Stimulated activated CD8-positive, alpha-beta memory T cell treated with anti-CD3 and anti-CD28 coated beads, Interleukin-15, amount 100 ng/mL, for 48 hours (primary cell): ENCODE data around the gene RAD50.
"Not testable (repeated sequence)": the region's sequence is repeated elsewhere in the genome, so short reads cannot be mapped to it uniquely, and the experiment has no call there.

Source experiments
- DNase-seq, 2 donors: peaks; one replicate each; pipeline ENCODE4 v3.0.0-alpha.2; 2020; ENCODE audit warnings: low read depth in 2 of 2

The RAD50 gene

GRCh38 chr5:132556763-132557477 is at the start of gene RAD50:
Gene RAD50, plus strand, starts transcription at chr5:132556977. Its CDS starts 348 bp downstream, at chr5:132557325.
- peak; percentile 92 to 94 for DNase-seq

GRCh38 chr5:132510076-132510475 is 46.7 kb upstream of the RAD50 start:
- DNase-seq, result no peak

GRCh38 chr5:132513618-132514336 is 43.0 kb upstream of the RAD50 start:
- not testable (repeated sequence) for DNase-seq

- DNase-seq, result not testable (repeated sequence)
These were observed 34.7 kb upstream of the RAD50 start for GRCh38 chr5:132522067-132522466.

GRCh38 chr5:132524877-132525276 is 31.9 kb upstream of the RAD50 start:
- DNase-seq, result not testable (repeated sequence)

- no peak for DNase-seq
These were observed 31.5 kb upstream of the RAD50 start for GRCh38 chr5:132525299-132525724.

- DNase-seq, result no peak
These were observed 30.3 kb upstream of the RAD50 start for GRCh38 chr5:132526290-132526973.

- DNase-seq, result no peak
These were observed 29.7 kb upstream of the RAD50 start for GRCh38 chr5:132526974-132527564.

GRCh38 chr5:132528021-132528420 is 28.8 kb upstream of the RAD50 start:
- DNase-seq, result no peak

- DNase-seq, result no peak
These were observed 27.7 kb upstream of the RAD50 start for GRCh38 chr5:132528866-132529634.

- no peak for DNase-seq
These were observed 25.8 kb upstream of the RAD50 start for GRCh38 chr5:132530946-132531345.

- DNase-seq, result no peak
These were observed 17.1 kb upstream of the RAD50 start for GRCh38 chr5:132539716-132540115.

GRCh38 chr5:132540149-132540548 is 16.6 kb upstream of the RAD50 start:
- no peak for DNase-seq

GRCh38 chr5:132540764-132541163 is 16.0 kb upstream of the RAD50 start:
- no peak for DNase-seq

GRCh38 chr5:132543472-132544201 is 13.1 kb upstream of the RAD50 start, which contains the start of gene IL5:
Gene IL5, minus strand, starts transcription at chr5:132543522. Its CDS starts 44 bp downstream, at chr5:132543478.
- no peak for DNase-seq

GRCh38 chr5:132546108-132546507 is 10.7 kb upstream of the RAD50 start:
- DNase-seq, result peak in 1 of 2 donors; percentile 60

GRCh38 chr5:132547269-132547668 is 9.5 kb upstream of the RAD50 start:
- DNase-seq, result no peak

GRCh38 chr5:132548834-132549233 is 7.9 kb upstream of the RAD50 start:
- DNase-seq, result not testable (repeated sequence)

- DNase-seq, result no peak
These were observed 7.2 kb upstream of the RAD50 start for GRCh38 chr5:132549576-132549975.

- no peak for DNase-seq
These were observed 519 bp upstream of the RAD50 start for GRCh38 chr5:132556153-132556762.
